ENCODE measurements around the gene NRIP1. TPM values are rescaled to one million over a fixed set of nuclear protein-coding genes. Genes with fewer than 3 reads are reported as not detected.

NRIP1 gene
- polyA plus RNA-seq, 3 donors from 2014 or later, result 21.5 to 25.1 (median 24.4) TPM

- Mint-ChIP-seq H3K27me3 (ENCODE audit: low read depth in 3 of 3) (peaks cover 0 to 4% (median 0%) of the 10 kb centered on the region in 3 donors), H3K4me1 (peaks cover 37 to 65% of the 10 kb centered on the region in 2 donors), H3K9me3 (no peaks in the 10 kb centered on the region), H3K27ac (peak overlapping the region in 1 of 6 donors; percentile 26), H3K36me3 (peaks cover 3 to 11% (median 6%) of the 10 kb centered on the region in 3 donors), H3K4me3 (no peak overlapping the region)
- DNase-seq, result no peak
Measured at GRCh38 chr21:15026370-15026769, 38.4 kb downstream of the NRIP1 start.

GRCh38 chr21:15023776-15024175 lies 41.0 kb downstream of the NRIP1 start:
- Mint-ChIP-seq H3K9me3 (no peaks in the 10 kb centered on the region), H3K27me3 (ENCODE audit: low read depth in 3 of 3) (peaks cover 0 to 4% (median 0%) of the 10 kb centered on the region in 3 donors), H3K4me3 (no peak overlapping the region), H3K27ac (no peak overlapping the region), H3K4me1 (peaks cover 37 to 68% of the 10 kb centered on the region in 2 donors), H3K36me3 (peaks cover 0 to 7% (median 6%) of the 10 kb centered on the region in 3 donors)
- no peak for DNase-seq

GRCh38 chr21:15022608-15023261 lies 42.1 kb downstream of the NRIP1 start:
- peaks cover 0 to 7% (median 6%) of the 10 kb centered on the region in 3 donors for H3K36me3 Mint-ChIP-seq
- H3K9me3 Mint-ChIP-seq, result no peaks in the 10 kb centered on the region
- H3K27ac Mint-ChIP-seq, result no peak overlapping the region
- H3K4me3 Mint-ChIP-seq, result no peak overlapping the region
- H3K4me1 Mint-ChIP-seq, result peaks cover 39 to 69% of the 10 kb centered on the region in 2 donors
- DNase-seq, result no peak
- H3K27me3 Mint-ChIP-seq (ENCODE audit: low read depth in 3 of 3), result peaks cover 0 to 4% (median 0%) of the 10 kb centered on the region in 3 donors

GRCh38 chr21:15020797-15021196 lies 44.0 kb downstream of the NRIP1 start:
- peak overlapping the region in 1 of 6 donors; percentile 6 for H3K27ac Mint-ChIP-seq
- H3K36me3 Mint-ChIP-seq, result peaks cover 0 to 7% (median 6%) of the 10 kb centered on the region in 3 donors
- H3K4me1 Mint-ChIP-seq, result peaks cover 32 to 61% of the 10 kb centered on the region in 2 donors
- H3K9me3 Mint-ChIP-seq, result no peaks in the 10 kb centered on the region
- no peak for DNase-seq
- H3K4me3 Mint-ChIP-seq, result no peak overlapping the region
- peaks cover 0 to 7% (median 0%) of the 10 kb centered on the region in 3 donors for H3K27me3 Mint-ChIP-seq (ENCODE audit: low read depth in 3 of 3)

DNA sequence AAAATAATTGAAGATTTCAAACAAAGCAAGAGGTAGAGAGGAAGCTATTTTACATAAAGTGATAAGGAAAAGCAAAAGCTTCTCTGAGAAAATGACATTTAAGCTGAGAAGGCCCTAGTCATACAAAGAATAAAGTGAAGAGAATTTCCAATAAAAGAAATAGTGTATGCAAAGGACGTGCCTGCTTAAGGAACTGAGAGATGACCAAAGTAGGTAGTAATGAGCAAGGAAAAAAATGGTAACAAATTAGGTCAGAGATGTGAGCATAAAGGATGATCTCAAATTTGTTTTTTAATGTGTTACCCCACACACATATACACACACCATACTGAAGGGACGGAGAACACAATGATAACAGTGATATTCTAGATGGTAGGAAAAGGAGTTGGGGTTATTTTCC lies 46.4 kb downstream of the NRIP1 start:
- no peak overlapping the region for H3K27ac Mint-ChIP-seq
- no peak overlapping the region for H3K4me3 Mint-ChIP-seq
- peaks cover 0 to 7% (median 0%) of the 10 kb centered on the region in 3 donors for H3K27me3 Mint-ChIP-seq (ENCODE audit: low read depth in 3 of 3)
- no peaks in the 10 kb centered on the region for H3K9me3 Mint-ChIP-seq
- H3K36me3 Mint-ChIP-seq, result peaks cover 0 to 7% (median 6%) of the 10 kb centered on the region in 3 donors
- peaks cover 31 to 72% of the 10 kb centered on the region in 2 donors for H3K4me1 Mint-ChIP-seq
- DNase-seq, result no peak

- H3K27ac Mint-ChIP-seq, result no peak overlapping the region
- no peaks in the 10 kb centered on the region for H3K9me3 Mint-ChIP-seq
- peaks cover 0 to 3% (median 0%) of the 10 kb centered on the region in 3 donors for H3K27me3 Mint-ChIP-seq (ENCODE audit: low read depth in 3 of 3)
- H3K4me3 Mint-ChIP-seq, result no peak overlapping the region
- no peaks in the 10 kb centered on the region for H3K36me3 Mint-ChIP-seq
- no peak for DNase-seq
- peaks cover 23 to 52% of the 10 kb centered on the region in 2 donors for H3K4me1 Mint-ChIP-seq
Measured at GRCh38 chr21:15015622-15016471, 49.0 kb downstream of the NRIP1 start.

GRCh38 chr21:15014221-15014620 lies 50.6 kb downstream of the NRIP1 start:
- Mint-ChIP-seq H3K27me3 (ENCODE audit: low read depth in 3 of 3) (peaks cover 0 to 3% (median 0%) of the 10 kb centered on the region in 3 donors), H3K9me3 (no peaks in the 10 kb centered on the region), H3K4me1 (peaks cover 15 to 38% of the 10 kb centered on the region in 2 donors), H3K36me3 (no peaks in the 10 kb centered on the region), H3K4me3 (no peak overlapping the region), H3K27ac (no peak overlapping the region)
- DNase-seq, result no peak

GRCh38 chr21:15011967-15012366 lies 52.8 kb downstream of the NRIP1 start:
- Mint-ChIP-seq H3K4me1 (peaks cover 11 to 35% of the 10 kb centered on the region in 2 donors), H3K36me3 (no peaks in the 10 kb centered on the region), H3K27ac (no peak overlapping the region), H3K27me3 (ENCODE audit: low read depth in 3 of 3) (peaks cover 0 to 6% (median 0%) of the 10 kb centered on the region in 3 donors), H3K9me3 (no peaks in the 10 kb centered on the region), H3K4me3 (no peak overlapping the region)
- no peak for DNase-seq

DNA sequence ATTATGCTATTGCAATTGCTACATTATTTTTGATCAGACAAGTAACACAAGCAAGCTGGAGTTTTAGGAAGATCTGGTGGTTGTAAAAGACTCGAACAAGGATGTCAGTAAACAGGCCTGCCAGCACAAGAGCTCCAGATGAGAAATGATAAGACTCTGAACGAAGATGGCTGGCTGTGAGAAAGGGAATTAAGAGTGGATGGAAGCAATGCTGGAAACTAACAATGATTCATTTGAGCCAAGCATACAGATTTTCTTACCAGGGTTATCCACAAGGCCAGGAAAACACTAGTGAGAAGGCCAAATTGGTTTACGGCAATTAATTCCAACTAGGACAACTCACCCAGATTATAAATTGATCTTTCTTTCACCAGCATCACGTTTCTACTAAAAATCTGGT lies 54.2 kb downstream of the NRIP1 start:
- H3K4me3 Mint-ChIP-seq, result no peak overlapping the region
- H3K9me3 Mint-ChIP-seq, result no peaks in the 10 kb centered on the region
- H3K4me1 Mint-ChIP-seq, result peaks cover 18 to 42% of the 10 kb centered on the region in 2 donors
- H3K36me3 Mint-ChIP-seq, result no peaks in the 10 kb centered on the region
- H3K27me3 Mint-ChIP-seq (ENCODE audit: low read depth in 3 of 3), result peaks cover 0 to 2% (median 0%) of the 10 kb centered on the region in 3 donors
- no peak for DNase-seq
- no peak overlapping the region for H3K27ac Mint-ChIP-seq

DNA sequence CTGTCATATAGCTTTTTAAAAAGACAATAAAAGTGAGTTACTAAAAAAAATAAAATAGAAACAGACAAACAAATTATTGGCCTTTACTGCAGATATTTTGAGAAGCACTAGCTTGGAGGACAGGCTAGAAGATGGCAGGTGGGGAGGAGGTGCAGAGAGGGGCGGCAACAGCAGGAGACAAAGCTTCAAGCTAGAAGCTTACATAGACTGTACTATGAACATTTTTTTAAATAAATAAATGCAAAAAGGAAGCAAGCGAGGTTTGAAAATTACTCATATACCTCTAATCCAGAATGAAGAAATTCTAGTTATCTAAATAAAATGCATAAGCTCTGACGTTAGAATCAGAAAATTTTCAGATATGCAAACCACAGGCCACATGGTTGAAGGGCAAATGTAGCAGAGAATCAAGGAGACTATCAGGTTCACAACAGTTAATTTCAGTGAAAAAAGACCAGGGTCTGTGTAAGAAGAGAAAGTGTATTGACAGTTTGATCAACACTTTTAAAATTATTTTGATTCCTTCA lies 54.9 kb downstream of the NRIP1 start:
- H3K4me3 Mint-ChIP-seq, result no peak overlapping the region
- H3K4me1 Mint-ChIP-seq, result peaks cover 23 to 46% of the 10 kb centered on the region in 2 donors
- H3K27me3 Mint-ChIP-seq (ENCODE audit: low read depth in 3 of 3), result peaks cover 0 to 2% (median 0%) of the 10 kb centered on the region in 3 donors
- no peak for DNase-seq
- H3K27ac Mint-ChIP-seq, result no peak overlapping the region
- H3K36me3 Mint-ChIP-seq, result no peaks in the 10 kb centered on the region
- H3K9me3 Mint-ChIP-seq, result no peaks in the 10 kb centered on the region

GRCh38 chr21:15007716-15008296 lies 57.0 kb downstream of the NRIP1 start:
- H3K27ac Mint-ChIP-seq, result no peak overlapping the region
- peaks cover 0 to 5% (median 0%) of the 10 kb centered on the region in 3 donors for H3K27me3 Mint-ChIP-seq (ENCODE audit: low read depth in 3 of 3)
- no peak overlapping the region for H3K4me3 Mint-ChIP-seq
- no peaks in the 10 kb centered on the region for H3K9me3 Mint-ChIP-seq
- no peak for DNase-seq
- no peaks in the 10 kb centered on the region for H3K36me3 Mint-ChIP-seq
- H3K4me1 Mint-ChIP-seq, result peaks cover 37 to 48% of the 10 kb centered on the region in 2 donors

- H3K4me3 Mint-ChIP-seq, result peak overlapping the region in 1 of 5 donors; percentile 28
- peaks cover 43 to 55% of the 10 kb centered on the region in 2 donors for H3K4me1 Mint-ChIP-seq
- peaks cover 0 to 4% (median 0%) of the 10 kb centered on the region in 3 donors for H3K36me3 Mint-ChIP-seq
- H3K27me3 Mint-ChIP-seq (ENCODE audit: low read depth in 3 of 3), result peaks cover 0 to 5% (median 0%) of the 10 kb centered on the region in 3 donors
- no peak for DNase-seq
- H3K27ac Mint-ChIP-seq, result peak overlapping the region in 4 of 6 donors; percentile 24 to 65 (median 40)
- no peaks in the 10 kb centered on the region for H3K9me3 Mint-ChIP-seq
Measured at GRCh38 chr21:15006594-15007230, 58.1 kb downstream of the NRIP1 start.

- Mint-ChIP-seq H3K27me3 (ENCODE audit: low read depth in 3 of 3) (peaks cover 0 to 5% (median 0%) of the 10 kb centered on the region in 3 donors), H3K9me3 (no peaks in the 10 kb centered on the region), H3K4me1 (peaks cover 46 to 56% of the 10 kb centered on the region in 2 donors), H3K36me3 (peaks cover 0 to 4% (median 0%) of the 10 kb centered on the region in 3 donors), H3K27ac (peak overlapping the region; percentile 2 to 83 (median 50)), H3K4me3 (peak overlapping the region; percentile 23 to 81 (median 48))
- DNase-seq, result peak; percentile 21 to 27 (median 22)
Measured at GRCh38 chr21:15005391-15005790, 59.4 kb downstream of the NRIP1 start.
